HL-60 (cell line): Measurements from ENCODE around the gene NMNAT3.

Source experiments
- DNase-seq, 2 experiments: peaks; one replicate each; pipeline ENCODE4 v3.0.0-alpha.2; 2010 to 2020; ENCODE audit warnings: low read depth in 1 of 2, low spot score in 1 of 2
- H3K27ac ChIP-seq: fragments of 250-450 bp; sonication (Bioruptor Pico); replicated peaks from 2 replicates; pipeline ENCODE4 v1.5.1; 2020; ENCODE audit warnings: mild to moderate bottlenecking, moderate library complexity
- H3K27me3 ChIP-seq: fragments of 250-450 bp; sonication (Bioruptor Pico); 2 replicates; pipeline ENCODE4 v1.5.1; 2021; ENCODE audit warnings: mild to moderate bottlenecking, moderate library complexity; ENCODE audit not compliant: insufficient read depth, poor library complexity, severe bottlenecking
- H3K4me3 ChIP-seq: replicated peaks from 2 replicates; pipeline ENCODE4 v1.5.1; 2011; ENCODE audit warnings: mild to moderate bottlenecking, control low read depth, low read length; ENCODE audit not compliant: insufficient read depth
- CTCF ChIP-seq: IDR thresholded peaks from one replicate; pipeline ENCODE4 v1.5.1; 2011; ENCODE audit warnings: low read length, control low read depth, inconsistent platforms; ENCODE audit not compliant: insufficient read depth
- GABPA ChIP-seq: IDR thresholded peaks from 2 replicates; pipeline ENCODE4 v1.6.1; 2012; ENCODE audit warnings: low read depth
- POLR2AphosphoS5 ChIP-seq: IDR thresholded peaks from 2 replicates; pipeline ENCODE4 v1.6.1; 2012; ENCODE audit warnings: low read depth
- REST ChIP-seq: IDR thresholded peaks from 2 replicates; pipeline ENCODE4 v1.6.1; 2012; ENCODE audit warnings: low read depth; ENCODE audit not compliant: insufficient replicate concordance
- SPI1 ChIP-seq: IDR thresholded peaks from 2 replicates; pipeline ENCODE4 v1.6.1; 2012; ENCODE audit warnings: low read depth, mild to moderate bottlenecking, borderline replicate concordance

Gene NMNAT3

DNA sequence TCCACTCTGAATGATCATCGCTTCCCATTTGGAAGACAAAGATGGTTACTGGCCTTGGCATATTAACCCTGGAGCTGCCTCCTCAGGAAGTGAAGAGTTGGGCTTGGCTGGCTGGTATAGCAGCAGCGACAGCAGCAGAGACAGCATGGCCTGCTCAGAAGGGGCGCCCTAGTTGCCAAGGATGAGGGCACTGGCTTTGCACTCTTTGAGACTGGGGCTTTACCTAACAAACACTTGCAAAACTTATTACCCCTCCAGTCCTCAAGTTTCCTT is 69.7 kb downstream of the NMNAT3 start:
- Histone ChIP-seq H3K4me3 (no peak overlapping the region), H3K27ac (no peak overlapping the region), H3K27me3 (no peaks in the 10 kb centered on the region)
- no peak for TF ChIP-seq SPI1
- TF ChIP-seq POLR2AphosphoS5: no peak
- TF ChIP-seq REST: no peak
- no peak for TF ChIP-seq GABPA
- TF ChIP-seq CTCF: no peak
- DNase-seq: no peak

DNA sequence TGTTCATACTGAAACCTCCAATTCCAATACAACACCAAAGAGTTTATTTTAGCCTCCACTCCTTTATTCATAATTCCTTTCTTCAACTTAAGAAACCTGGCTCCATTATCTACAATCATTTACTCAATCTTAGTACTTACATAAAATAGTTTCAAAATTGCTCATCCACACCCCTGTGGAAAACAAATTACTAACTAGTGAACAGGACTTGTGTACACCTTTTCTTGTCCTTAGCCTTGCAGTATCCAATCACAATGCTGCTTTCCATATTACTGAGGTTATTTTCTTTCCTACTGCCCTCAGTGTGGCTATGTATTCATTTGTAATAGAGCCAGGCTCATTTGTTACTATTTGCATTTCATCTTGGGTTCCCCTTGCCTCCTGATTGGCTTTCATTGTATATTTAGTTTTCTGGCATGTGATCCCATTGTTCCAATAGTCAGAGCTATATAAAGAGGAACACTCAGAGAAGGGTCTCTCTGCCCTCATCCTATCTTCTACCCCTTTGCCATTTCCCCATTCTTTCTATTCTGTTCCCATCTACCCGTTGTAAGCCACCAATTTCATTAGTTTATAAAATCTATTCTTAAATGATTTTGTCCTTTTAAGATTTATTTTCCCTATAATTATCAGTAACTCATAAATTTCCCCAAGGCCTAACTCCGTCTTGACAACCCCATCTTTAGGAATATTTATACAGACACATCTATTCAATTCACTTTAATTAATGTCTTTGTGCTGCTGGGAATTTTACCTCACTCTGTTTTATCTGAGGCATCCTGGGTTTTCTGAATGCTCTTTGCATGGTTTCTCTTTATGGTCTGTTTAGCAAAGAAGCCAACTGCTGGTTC is 70.3 kb downstream of the NMNAT3 start:
- no peak for DNase-seq
- Histone ChIP-seq H3K4me3 (no peak overlapping the region), H3K27me3 (no peaks in the 10 kb centered on the region), H3K27ac (no peak overlapping the region)
- TF ChIP-seq SPI1: no peak
- no peak for TF ChIP-seq REST
- no peak for TF ChIP-seq POLR2AphosphoS5

DNA sequence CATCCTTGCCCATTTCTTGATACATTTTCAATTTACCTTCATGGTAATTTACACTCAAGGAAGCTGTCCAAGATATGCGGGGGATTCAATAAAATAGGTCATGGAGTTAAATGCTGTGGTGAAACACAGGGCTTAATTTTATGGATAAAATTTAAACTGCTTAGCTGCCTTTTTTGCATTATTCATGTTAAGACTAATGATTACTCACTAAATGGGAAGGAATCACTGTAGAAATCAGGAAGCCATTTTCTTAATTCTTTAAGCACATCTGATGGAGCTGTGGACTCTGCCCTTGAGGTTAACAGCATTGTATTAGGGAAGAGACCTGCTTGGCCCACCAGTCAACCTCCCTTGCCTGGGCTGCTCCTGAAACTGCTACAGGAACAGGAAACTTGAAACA is 75.8 kb downstream of the NMNAT3 start:
- no peaks in the 10 kb centered on the region for H3K27me3 ChIP-seq
- no peak overlapping the region for H3K4me3 ChIP-seq
- no peak for TF ChIP-seq SPI1
- TF ChIP-seq POLR2AphosphoS5: no peak
- TF ChIP-seq REST: no peak
- TF ChIP-seq CTCF: no peak
- TF ChIP-seq GABPA: no peak
- no peak for DNase-seq
- H3K27ac ChIP-seq: no peak overlapping the region
